GM21367 (cell line): ENCODE data around the gene ADCY6.

Experiments used
- ATAC-seq: cut with Tn5 transposase; IDR thresholded peaks from one replicate; pipeline ENCODE4 v1.9.1; 2021; ENCODE audit not compliant: unreplicated experiment

Gene ADCY6

GRCh38 chr12:48788854-48789775 lies at the start of gene ADCY6:
TSS of gene ADCY6 (minus strand) at chr12:48789089. CDS start at chr12:48783434, 5,655 bp downstream.
- no peak for ATAC-seq

DNA sequence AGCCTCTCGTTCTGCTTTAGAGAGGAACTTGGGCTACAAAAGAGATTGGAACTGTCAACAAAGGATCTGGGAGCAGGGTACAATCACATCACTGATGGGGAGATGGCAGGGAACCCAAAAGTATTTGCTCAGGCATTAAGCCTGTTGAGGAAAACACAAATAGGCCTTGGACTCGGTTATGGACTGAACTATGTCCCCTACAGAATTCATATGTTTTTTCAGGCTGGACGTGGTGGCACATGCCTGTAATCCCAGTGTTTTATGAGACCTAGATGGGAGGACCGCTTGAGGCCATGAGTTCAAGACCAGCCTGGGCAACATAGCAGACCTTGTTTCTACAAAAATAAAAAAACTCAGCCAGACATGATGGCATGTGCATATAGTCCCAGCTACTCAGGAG lies 49.2 kb upstream of the ADCY6 start:
- no peak for ATAC-seq

GRCh38 chr12:48832321-48833060 lies 43.6 kb upstream of the ADCY6 start:
- ATAC-seq: no peak

DNA sequence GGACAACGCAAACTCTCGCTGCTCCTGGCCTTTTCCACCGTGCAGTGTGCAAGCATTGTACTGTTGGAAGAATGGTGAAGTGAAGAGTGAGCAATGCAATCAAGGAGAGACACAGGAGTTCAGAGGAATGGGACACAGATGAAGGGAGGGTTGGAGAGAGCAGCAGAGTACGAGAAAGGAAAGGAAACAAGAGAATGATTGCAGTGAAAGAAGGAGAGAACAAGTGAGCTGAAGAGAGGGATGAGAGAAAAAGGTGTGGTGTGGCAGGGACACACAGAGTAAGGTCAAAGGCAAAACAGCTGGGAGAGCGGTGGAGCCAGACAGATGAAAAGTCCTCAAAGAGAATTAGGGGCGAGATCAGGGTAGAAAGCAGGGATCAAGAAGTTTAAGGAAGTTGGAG lies 42.4 kb upstream of the ADCY6 start:
- ATAC-seq: no peak

DNA sequence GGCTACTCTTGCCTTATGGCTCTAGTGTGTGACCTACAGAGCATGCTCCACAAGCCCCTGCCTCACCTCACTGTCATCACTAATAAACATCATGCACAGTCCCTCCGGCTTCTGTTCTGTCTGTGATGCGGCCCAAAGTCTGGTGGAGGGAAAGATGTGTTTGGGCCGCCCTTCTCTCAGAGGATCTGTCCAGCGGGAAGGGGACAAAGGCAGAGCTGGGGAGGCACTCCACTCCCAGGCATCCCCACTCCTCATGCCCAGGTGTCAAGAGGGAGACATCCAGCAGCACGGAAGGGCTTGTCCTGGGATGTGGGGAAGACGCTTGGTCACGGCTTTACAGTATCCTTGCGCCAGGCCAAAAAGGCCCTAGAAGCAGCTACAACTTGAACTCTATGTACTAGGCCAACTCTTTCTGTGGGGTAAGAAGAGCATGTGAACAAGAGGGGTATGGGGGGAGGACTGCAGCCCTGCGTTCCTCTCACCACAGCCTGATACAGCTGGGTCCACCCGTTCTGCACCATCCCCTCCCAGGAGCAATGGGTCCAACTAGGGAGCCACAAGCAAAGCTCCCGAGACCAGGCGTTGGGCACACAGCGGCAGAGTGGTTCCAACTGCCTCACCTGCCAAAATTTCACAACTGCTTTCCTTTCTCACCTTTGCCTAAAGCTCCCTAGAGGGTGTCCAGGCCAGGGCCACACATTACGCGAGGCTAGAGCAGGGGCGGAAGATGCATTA lies 40.1 kb upstream of the ADCY6 start:
- no peak for ATAC-seq

DNA sequence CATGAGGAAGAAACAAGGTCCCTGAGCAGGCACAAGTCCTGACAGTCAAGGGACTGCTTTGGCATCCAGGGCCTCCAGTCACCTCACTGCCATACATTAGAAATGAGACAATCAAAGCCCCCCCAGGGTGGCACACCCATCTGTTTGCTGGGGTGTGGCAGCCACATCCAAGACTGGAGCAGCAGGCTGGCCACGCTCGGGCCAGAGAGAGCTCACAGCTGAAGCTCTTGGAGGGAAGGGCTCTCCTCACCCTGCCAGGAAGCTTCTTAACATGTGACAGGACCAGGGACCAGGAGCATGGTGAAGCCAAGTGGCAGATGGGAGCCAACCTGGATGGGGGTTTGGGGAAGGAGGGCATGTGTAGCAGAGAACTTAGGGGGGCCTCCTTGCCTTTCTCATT lies 39.4 kb upstream of the ADCY6 start:
- ATAC-seq: no peak

DNA sequence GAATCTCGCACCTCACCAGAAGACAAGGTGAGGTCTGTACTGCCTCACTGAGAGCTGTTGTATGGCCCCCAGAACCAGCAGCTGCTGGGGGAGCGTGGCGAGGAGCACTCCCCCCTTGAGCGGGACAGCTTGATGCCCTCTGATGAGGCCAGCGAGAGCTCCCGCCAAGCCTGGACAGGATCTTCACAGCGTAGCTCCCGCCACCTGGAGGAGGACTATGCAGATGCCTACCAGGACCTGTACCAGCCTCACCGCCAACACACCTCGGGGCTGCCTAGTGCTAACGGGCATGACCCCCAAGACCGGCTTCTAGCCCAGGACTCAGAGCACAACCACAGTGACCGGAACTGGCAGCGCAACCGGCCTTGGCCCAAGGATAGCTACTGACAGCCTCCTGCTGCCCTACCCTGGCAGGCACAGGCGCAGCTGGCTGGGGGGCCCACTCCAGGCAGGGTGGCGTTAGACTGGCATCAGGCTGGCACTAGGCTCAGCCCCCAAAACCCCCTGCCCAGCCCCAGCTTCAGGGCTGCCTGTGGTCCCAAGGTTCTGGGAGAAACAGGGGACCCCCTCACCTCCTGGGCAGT lies 38.7 kb upstream of the ADCY6 start:
- ATAC-seq: no peak

DNA sequence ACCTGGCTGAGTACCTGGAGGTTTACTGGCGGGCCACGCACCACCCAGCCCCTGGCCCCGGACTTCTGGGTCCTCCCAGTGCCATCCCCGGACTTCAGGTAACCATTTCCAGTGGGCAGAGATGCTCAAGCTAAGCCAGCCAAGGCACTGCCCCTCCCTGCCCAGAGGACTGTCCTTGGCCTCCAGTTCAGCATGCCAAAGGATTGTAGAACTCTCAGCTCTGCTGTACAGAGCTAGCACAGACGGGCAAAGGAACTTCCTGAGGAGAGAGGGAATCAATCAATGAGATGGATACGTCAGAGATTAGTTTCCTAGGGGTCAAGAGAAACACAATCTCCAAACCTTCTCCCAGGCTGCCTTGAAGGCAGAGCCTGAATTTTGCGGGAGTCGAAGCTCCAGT lies 38.1 kb upstream of the ADCY6 start:
- ATAC-seq: no peak

- no peak for ATAC-seq
Measured at GRCh38 chr12:48826209-48826855, 37.4 kb upstream of the ADCY6 start.

- no peak for ATAC-seq
Measured at GRCh38 chr12:48824905-48825304, 36.0 kb upstream of the ADCY6 start.

DNA sequence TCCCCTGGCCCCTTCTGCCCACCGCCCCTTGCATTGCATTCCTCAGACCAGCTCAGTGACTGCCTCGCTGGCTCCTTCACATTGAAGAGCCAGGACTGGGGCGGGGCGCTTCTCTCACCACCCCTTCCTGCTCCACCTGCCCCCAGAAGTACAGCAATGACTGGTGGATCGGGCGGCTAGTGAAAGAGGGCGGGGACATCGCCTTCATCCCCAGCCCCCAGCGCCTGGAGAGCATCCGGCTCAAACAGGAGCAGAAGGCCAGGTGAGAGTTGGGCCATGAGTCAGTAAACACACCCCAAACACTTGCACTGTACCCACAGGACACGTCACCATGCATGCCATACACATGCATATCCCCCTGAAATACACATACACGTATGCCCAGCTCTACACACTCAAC lies 35.2 kb upstream of the ADCY6 start:
- no peak for ATAC-seq

DNA sequence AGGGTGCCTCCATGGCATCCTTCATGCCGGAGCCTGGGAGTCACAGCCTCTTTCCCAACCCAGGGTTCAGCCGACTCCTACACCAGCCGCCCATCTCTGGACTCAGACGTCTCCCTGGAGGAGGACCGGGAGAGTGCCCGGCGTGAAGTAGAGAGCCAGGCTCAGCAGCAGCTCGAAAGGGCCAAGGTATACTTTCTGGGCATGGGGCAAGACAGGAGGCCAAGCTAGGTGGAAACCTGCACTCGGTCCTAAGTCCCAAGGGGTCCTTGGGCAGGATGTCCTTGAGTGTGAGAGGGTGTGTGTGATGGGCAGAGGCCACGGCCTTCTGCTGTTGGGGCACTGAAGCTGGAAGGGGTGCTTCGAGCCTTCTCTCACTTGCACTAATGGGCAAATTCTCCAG lies 34.4 kb upstream of the ADCY6 start:
- ATAC-seq: no peak

DNA sequence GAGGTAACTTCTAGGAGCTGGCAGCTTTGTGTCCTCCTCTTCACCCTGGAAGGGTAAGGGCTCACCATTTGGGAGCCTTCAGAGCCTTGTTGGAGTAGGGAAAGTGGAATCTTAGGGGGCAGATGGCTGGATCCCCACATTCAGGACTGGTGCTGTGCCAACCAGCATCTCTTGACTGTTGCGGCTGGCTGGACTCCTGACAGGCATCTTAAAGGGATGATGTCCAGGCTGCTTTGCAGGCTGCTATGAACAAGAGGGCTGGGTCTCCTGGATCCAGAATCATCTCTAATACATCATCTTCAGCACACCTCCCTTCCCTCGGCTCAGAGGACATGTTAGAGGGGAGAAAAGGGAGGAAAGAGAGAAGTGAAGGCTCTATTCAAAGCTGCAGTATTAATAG lies 33.8 kb upstream of the ADCY6 start:
- no peak for ATAC-seq

DNA sequence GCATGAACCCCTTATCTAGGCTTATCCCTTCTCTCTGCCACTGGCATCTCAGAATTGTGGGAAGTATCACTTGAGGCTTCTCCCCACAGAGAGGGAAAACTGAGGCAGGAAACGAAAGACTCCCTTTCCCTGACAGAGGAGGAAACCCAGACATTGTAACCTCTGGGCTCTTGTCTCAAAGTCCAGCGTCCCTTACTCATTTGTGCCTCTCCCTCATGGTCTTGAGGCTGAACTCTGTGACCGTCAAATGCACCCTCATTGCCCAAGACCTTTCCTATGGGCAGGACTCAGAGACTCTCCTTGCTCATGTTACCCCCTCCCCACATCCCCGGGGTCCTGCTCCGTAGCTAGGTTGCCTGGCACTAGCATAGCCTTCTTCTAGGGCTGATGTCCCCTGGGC lies 33.2 kb upstream of the ADCY6 start:
- no peak for ATAC-seq

- no peak for ATAC-seq
Measured at GRCh38 chr12:48819986-48820725, 31.3 kb upstream of the ADCY6 start.

- no peak for ATAC-seq
Measured at GRCh38 chr12:48818831-48819590, 30.1 kb upstream of the ADCY6 start.

- ATAC-seq: no peak
Measured at GRCh38 chr12:48817873-48818830, 29.3 kb upstream of the ADCY6 start, which contains the start of gene CACNB3. TSS of gene CACNB3 (plus strand) at chr12:48818496. CDS start at chr12:48818930, 434 bp downstream.
